Breast epithelium (tissue), 3 donors: Measurements from ENCODE around the gene SOX13.

Source experiments
- POLR2A ChIP-seq: fragments of 450-650 bp; IDR thresholded peaks from one replicate; pipeline ENCODE4 v1.6.1; 2016; ENCODE audit warnings: antibody characterized with exemption, mild to moderate bottlenecking, moderate library complexity
- POLR2AphosphoS5 ChIP-seq, 3 donors: sonication (generic); formaldehyde crosslinking; IDR thresholded peaks; one replicate each; pipeline ENCODE4 v1.6.1; 2017; ENCODE audit warnings: antibody characterized with exemption in 3 of 3
- TF ChIP-seq, protein P1 (sequence below), 3 donors: fragments of 450-650 bp; IDR thresholded peaks; one replicate each; pipeline ENCODE4 v1.5.1; 2016 to 2017; ENCODE audit warnings: antibody characterized with exemption in 3 of 3, mild to moderate bottlenecking in 3 of 3, moderate library complexity in 3 of 3

- TF ChIP-seq, protein P1, sequence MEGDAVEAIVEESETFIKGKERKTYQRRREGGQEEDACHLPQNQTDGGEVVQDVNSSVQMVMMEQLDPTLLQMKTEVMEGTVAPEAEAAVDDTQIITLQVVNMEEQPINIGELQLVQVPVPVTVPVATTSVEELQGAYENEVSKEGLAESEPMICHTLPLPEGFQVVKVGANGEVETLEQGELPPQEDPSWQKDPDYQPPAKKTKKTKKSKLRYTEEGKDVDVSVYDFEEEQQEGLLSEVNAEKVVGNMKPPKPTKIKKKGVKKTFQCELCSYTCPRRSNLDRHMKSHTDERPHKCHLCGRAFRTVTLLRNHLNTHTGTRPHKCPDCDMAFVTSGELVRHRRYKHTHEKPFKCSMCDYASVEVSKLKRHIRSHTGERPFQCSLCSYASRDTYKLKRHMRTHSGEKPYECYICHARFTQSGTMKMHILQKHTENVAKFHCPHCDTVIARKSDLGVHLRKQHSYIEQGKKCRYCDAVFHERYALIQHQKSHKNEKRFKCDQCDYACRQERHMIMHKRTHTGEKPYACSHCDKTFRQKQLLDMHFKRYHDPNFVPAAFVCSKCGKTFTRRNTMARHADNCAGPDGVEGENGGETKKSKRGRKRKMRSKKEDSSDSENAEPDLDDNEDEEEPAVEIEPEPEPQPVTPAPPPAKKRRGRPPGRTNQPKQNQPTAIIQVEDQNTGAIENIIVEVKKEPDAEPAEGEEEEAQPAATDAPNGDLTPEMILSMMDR (IDR thresholded peaks at IDR 0.05), result no peak
- TF ChIP-seq POLR2A (no peak), POLR2AphosphoS5 (IDR thresholded peaks at IDR 0.05) (no peak)
Observed at GRCh38 chr1:204077979-204078696, 5.2 kb downstream of the SOX13 start.
